Measurements from ENCODE around the gene PARG.
"Not testable (repeated sequence)": the region's sequence is repeated elsewhere in the genome, so short reads cannot be mapped to it uniquely, and the experiment has no call there.

PARG gene

DNA sequence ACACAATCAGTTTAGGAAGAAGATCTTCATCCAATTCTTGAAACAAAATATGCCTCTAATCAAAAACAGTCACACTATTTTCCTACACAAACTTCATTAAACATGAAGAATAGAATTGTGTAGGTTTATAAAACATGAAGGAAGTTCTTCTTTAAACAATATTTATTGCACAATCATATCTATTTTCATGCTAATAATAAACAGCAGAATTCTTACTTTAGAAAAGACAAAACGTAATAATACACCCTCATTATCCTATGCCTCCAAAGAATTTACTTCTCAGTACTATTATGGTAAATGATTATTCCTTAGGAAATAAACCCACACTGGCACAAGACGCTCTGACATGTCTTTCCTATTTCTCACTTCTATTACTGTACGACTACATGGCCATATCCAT, 41.4 kb downstream of the PARG start:
- not testable (repeated sequence) for DNase-seq

DNA sequence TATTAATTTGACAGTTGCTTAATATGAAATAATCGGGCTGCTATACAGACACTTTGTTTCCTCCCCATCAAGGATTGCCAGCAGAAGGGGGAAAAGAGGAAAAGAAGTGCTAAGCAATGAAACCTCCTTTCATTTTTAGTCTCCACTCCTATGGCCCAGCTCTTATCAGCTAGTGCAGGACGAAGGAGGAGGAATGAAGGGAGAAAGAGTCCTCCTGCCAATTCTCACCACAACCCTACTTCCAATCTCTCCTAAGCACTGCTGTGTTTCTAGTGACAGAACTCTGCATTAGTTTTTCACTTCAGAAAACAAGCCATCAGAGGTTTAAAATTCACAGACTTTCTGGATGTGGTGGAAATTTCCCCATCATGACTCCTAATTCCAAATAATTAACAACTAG, 41.8 kb downstream of the PARG start:
- DNase-seq: not testable (repeated sequence)

DNA sequence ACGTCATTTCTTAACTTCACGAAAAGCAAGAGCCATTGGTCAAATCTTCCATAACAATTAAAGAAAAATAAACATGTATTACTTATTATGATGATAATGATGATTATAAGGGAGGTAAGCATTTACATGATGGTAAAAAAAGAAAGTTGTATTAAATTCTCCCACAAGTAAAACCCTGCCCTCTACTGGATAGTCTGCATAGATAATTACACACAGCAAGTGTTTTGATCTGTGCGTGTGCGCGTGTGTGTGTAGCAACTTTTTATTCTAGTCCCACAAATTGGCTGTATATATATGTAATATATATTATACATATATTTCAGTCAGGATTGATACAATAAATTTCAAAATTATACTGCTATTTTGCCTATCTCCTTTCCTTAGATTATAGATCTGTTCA, 51.8 kb downstream of the PARG start:
- not testable (repeated sequence) for DNase-seq

DNA sequence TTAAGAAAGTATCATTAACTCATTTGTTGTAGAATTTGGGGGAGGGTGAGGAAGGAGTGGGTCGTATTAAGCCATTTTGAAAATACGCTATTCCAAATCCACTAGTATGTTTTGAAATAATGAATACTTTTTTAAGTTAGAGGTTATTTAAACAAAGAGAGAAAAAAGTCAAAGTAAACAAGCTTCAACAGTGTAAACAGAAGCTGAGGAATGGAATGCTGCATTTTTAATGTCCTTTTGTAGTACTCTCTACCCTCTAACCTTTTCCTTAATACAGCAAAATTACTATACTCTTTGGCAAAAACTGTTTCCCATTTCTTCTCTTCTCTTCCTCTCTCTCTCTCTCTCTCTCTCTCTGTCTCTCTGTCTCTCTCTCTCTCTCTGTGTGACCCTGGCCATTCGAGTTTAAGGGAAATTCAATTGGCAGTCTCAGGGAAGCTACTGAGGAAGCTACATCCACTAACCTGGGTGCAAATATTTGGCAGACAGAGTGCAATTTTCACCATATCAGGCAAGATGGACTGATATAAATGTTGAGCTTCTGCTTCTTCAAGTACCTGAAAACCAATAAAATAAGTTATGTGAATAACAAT, 57.0 kb downstream of the PARG start:
- not testable (repeated sequence) for DNase-seq

DNA sequence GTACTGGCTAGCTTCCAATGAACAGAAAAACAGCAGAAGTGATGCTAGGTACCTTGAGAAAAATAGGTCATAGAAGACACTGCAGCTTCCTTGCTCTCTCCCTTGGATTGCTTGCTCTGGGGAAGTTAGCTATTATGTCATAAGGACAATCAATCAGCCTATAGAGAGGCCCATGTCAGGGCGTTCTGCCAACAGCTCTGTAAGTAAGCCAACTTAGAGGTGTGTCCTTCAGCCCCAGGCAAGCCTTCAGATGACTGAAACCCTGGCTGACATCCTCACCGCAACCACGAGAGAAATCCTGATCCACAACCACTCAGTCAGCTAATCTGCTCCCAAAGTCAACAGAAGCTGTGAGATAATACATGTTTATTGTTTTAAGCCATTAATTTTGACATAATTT, 58.0 kb downstream of the PARG start:
- not testable (repeated sequence) for DNase-seq

DNA sequence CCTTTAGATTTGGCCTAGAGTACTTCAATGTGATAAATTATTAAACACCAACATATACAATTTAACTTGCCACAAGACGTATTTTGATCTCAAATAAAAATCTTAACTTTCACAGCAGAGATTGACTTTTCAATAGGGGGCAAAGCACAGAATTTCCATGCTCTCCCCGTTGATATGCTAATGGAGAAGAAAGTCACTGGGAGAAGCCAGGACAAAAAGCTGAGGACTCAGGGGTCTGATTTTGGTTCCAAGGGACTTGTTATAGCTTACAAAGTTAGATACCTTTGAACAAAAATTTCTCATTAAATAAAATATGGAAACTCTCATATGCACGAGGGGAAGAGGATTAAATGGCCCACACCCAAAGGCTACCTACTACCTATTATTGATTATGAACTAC, 59.5 kb downstream of the PARG start:
- not testable (repeated sequence) for DNase-seq

DNA sequence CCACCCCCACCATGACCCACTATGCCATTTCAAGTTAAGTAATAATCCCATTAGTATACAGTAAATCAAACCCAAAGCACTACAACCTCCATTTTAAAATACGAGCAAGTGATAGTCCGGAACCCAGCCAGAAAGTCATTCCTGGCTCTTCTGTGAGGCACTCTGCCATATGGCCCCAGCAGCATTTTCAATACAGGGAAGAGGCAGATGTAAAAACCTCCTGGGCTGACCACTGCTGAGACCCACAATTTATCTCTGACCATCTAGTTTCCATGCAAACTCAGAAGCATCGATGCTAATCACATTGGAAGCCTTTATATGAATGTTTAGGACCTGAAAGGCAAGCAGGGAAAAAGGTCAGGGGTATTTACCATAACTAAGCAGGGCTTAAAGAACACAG, 69.1 kb downstream of the PARG start:
- DNase-seq: not testable (repeated sequence)

DNA sequence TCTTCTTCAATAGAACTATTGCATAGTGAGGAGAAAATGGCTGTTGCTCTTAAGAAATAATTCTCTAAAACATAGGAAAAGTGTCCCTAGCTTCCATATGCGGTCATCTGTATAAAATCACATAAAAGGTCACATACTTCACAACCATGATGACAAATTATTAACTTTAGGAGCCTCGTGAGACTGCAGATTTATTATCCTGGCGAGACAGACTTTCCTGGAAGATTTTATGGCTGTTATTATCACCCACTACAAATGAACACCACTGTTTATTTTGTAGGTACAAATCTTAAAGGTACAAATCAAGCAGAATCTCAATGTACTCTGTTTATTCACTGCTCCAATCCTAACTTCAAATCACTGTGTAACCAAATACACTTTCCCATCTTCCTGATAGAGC, 70.4 kb downstream of the PARG start:
- not testable (repeated sequence) for DNase-seq

DNA sequence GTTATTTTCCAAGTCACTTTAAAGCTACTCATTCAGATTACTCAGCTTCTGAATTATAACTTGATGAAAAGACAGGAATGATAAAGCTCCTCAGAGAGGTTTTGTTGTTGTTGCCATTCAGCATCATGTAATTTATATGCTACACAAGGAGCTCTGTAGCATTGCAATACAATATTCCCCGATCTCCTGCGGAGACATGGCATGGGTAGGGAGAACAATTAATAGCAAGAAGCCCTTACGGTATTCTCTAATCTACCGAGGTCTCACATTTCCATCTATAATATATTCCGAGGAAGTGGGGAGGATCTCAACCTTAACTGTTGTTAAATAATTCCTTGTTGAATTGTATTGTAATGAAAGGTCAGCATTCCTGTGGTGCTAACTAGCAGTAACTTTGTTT, 81.9 kb downstream of the PARG start:
- not testable (repeated sequence) for DNase-seq

DNA sequence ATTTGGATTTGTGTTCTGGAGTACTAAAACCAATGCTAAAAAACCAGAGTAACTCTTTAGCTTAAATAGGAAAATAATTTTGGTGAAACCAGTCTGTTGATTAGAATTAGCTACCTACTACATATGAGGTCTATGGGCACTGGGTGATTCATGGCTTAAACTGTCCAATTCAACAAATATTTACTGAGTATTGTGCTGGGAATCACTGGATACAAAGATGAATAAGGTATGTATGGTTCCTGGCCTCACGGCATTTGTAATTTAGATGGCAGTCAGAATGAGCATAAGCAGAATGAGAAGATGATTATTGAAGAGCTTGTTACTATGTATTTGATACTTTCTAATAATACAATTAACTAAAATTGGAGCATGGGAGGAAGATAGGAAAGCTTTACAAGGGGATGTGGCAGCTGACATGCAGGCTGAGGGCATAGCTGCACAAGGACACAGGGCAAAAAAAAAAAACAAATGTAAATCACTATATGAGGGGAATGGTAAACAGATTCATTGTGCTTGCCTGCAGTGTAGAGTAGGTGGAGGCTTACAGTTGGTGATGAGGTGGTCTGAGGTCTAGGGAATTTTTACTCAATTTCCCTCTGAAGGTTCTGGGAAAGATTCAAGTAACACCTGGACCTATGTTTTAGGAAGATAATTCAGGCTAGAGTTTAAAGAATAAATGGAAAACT, 83.0 kb downstream of the PARG start:
- DNase-seq: not testable (repeated sequence)

DNA sequence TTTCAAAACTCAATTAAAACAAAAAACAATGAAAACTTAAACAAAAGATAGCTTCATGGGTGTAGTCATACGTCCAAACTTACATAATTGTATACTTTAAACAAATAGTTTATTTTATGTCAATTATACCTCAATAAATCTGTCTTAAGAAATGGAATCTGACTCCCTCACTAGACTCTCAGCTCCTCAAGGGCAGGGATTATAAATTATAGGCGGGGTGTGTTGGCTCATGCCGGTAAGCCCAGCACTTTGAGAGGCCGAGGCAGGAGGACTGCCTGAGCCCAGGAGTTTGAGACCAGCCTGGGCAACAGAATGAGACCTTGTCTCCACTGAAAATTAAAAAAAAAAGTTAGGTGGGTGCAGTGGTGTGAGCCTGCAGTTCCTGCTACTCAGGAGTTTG, 92.3 kb downstream of the PARG start:
- not testable (repeated sequence) for DNase-seq

DNA sequence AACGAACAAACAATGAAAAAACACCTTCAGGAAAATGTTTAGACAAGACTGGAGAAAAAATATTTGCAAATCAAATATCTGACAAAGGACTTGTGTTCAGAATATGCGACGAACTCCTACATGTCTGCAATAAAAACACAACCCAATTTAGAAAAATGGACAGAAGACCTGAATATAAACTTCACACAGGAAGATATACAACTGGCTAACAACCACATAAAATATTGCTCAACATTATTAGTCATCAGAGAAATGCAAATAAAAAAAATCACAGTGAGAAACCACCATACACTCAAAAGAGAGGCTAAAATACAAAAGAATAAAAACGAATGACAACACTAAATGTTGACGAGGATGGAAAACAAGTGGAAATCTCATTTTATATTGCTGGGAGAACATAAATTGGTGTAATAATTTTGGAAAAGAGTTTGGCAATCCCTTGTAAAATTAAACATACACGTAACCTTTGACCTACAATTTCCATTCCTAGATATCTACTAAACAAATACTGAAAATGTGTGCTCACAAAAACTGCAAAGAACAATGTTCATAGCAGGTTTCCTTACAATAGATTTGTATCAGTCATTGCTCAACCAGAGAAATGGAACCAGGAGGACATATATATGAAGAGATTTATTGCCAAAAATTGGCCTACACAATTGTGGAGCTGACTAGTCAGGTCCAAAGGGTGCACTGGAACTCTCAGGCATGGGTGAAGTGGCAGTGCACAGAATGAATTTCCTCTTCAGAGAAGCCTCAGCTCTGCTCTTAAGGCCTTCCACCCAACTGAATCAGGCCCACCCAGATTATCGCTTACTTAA, 96.8 kb downstream of the PARG start:
- DNase-seq: no peak

DNA sequence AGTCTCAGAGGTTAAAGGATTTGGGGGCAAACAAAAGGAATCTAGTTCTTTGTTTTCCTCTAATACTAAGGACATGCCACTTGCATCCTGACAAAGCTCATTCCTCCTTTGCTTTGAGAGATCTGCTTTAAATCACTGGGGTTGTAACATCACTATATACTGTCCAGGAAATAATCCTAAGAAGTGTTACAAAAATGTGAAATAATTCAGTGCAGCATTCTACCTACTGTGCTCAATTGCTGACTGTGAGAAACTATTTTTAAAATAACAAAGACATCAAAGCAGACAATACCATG, 99.5 kb downstream of the PARG start:
- DNase-seq: not testable (repeated sequence)

DNA sequence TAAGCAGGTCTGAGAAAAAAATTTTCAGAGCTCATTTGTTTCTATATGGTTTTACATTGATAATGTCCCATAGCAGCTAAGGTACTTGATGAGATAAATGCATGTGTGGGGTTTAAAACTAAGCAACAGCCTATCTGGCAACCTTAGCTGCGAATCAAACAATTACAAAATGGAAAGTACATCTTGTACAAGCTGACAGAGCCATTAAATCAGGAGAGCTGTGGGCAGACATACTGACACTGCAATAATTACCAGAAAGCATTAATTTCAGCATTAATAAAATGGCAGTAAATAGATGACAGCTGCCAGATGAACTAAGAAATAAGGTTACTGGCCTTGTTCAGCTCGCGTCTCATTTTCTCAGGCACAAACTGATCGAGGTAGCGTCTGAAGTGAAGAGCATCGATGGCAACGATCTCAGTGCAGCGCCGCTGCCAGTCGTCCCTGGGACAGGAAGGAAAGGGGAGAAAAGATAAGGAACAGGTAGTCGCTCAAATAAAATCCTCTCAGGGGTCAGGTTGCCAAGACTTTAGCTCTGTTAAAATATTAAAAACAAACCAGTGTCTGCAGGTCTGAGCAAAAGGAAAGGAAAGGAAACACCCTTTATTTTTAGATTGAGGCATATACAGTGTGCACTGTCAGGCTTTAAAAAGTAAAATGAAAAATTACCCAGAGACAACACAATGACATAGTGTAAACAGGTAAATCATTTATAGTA, 100.1 kb downstream of the PARG start:
- no peak for DNase-seq

DNA sequence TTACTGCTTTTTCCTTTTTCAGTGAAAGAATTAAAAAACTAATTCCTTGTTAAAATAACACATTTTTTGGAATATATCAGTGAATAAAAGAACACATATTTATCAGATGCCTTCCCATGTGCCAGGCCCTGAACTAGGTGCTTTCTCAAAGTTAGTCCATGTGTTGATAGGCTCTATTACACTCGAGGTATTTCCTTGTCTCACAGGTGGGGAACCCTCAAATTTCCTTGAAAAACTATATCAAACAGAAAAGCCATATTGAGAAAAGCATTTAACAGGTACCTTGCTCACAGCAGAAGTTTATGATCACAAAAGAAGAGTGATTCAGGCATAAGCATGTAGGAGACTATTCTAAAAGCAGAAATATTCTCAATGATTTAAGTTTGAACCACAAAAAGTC, 104.1 kb downstream of the PARG start:
- no peak for DNase-seq

DNA sequence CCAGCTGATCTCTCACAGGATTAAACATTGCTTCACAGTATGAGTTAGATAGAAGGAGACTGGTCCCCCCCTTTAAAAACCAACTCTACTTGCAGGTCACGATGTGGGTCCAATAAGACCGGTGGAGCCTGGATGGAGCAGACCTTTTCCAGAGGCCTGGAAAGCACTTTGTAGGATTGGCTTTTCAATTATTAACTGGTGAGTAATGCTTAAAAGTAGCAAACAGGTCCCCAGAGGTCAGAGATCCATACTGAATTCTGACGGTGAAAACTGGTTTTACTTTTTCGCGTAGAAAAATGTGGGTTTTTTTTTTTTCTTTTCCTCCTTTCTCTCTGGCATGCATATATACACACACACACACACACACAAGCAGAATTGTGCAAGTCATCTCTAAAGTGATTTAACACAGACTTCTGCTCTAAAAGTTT, 104.8 kb downstream of the PARG start:
- DNase-seq: no peak

DNA sequence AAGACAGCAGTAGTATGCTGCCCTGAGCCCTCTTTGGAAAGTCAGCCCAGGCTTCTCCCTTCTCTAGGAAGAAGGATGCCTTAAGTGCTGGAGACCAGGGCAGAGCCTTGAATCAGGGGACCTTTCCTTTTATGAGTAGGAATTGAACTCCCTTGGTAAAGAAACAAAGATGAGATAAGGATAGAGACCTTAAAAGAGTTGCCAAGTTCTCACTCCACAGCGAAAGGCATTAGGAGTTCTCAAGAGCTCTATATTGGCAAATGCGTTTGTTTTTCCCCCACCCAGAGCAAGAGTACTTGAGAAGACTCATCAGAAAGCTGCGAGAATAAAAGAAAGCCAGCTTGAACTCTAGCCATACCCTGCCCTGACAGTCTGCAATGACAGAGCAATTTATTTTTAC, 106.9 kb downstream of the PARG start:
- no peak for DNase-seq

DNA sequence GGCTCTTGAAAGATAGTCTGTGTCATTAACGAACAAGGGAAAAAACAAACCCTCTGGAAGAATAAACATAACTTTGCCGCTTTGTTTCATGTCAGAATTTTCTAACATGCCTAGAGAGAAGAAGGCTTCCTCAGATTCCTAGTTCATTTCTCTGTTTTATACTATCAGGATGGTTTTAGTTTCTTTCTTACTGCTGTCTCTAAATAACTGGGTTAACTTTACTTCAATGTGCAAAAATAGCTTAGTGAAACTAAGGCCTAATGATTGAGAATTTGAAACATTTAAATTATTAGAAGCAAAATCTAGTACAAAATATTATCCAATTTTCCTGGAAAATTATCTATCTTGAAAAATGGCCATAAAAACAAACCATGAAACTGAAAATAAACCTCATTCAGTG, 107.6 kb downstream of the PARG start:
- DNase-seq: no peak

DNA sequence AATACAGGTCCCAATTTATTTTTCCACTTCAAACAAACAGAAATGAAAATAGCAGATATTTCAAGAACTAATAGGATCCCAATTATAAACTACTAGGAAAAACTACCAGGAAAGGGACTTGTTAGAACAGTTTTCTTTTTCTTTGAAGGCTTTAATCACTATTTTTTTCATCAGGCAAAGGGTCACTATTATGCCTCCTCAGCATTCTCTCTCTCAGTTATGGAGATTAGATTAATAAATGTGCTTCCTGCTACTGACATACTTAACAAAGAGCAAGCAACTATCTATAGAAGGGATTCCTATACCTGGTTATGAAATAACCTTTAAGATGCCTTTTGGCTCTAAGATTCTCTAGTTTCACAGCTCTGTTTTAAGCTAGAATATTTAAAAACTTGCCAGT, 108.7 kb downstream of the PARG start:
- no peak for DNase-seq

DNA sequence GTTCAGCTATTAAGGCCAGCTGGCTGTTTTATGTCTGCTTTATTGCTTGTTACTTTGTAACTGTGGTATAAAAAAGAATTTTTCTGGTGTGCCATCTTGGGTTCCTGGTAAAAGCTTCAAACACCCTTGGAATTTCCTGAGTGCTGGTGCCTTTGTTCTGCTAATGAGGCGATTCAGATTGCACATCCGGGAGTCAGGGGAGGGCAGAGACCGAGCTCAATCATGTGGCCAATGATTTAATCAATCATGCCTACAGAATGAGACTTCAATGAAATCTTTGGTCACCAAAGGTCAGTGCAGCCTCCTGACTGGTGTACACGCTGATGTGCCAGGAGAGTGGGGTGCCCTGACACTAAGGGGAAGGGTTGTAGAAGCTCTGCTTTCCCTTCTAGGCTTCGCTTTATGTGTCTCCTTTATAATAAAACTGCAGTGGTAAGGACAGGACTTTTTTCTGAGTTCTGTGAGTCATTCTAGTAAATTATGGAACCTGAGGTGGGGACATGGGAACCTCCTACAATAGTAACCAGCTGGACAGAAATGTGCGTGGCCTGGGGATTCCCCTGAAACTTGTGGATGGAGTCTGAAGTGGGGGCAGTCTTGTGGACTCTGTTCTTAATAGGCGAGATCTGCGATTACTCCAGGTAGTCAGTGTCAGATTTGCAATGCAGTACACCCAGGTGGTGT, 110.3 kb downstream of the PARG start:
- DNase-seq: no peak

DNA sequence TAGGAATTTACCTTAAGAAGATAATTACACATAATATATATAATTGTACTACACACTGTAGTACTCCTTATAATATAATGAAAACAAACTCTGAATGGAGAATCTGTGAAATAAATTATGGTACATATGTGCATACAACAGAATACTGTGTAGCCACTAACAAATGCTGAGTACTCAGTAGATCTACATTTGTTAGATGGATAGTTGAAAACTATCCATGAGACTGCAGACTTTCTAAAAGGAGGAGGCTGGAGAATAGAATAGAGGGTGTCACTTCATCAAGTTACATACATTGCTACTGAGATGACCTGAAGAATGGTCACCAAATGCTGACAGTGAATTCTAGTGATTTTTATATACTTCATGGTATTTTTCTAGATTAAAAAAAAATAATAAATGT, 111.0 kb downstream of the PARG start:
- no peak for DNase-seq

DNA sequence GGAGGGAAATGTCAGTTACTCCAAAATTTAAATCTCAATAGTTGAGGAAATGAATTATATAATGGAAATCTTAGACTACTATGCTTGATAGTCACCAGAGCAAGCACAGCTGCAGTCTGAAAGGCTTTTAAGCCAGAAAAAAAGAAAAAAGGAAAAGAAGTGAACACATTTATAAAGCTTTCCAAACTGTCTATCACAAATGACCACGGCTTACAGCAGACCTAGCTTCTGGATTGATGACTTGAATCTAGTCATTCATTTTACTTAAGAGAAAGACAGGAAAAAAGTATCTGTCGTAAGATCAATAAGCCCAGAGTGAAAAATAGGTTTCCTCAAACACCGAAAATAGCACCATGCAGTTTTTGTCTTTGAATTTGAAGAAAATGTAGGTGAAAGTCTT, 111.8 kb downstream of the PARG start:
- DNase-seq: no peak

DNA sequence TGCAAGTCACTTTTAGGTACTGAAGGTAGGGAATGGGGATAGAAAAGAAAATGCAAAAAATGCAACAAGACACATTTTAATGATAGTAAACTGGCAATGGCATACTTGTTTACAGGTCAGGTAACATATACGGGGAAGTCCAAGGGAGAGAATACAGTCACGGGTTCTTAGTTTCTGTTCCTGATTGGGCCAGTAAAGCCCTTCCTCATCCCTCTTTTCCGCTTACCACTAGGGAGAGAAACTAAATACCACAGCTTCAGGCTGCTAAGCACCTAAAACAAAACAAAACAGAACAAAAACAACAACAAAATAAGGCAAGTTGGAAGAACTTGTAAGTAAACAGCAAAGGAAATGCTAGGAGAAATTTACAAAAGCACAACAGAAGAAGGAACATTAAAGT, 114.5 kb downstream of the PARG start:
- DNase-seq: no peak
